PC-9 (cell line): ENCODE results near the gene KRTAP19-6. TPM values are rescaled to one million over a fixed set of nuclear protein-coding genes. Genes with fewer than 3 reads are reported as not detected.

Experiments
- BruUV-seq: library from RNA; stranded (reverse); fragments of 400-500 nt; replicated peaks from 2 replicates; lab custom pipeline; 2021; lab: Mats Ljungman, UMichigan
- CTCF ChIA-PET: fragments of 300-600 bp; sonication (Branson Sonifier 250); formaldehyde crosslinking; loops from one replicate; lab custom pipeline; 2022; ENCODE audit warnings: antibody characterized with exemption; lab: Charles Lee
- POLR2A ChIA-PET: fragments of 300-600 bp; sonication (Branson Sonifier 250); formaldehyde crosslinking; loops from one replicate; lab custom pipeline; 2022; ENCODE audit warnings: antibody characterized with exemption; ENCODE audit not compliant: unreplicated experiment; lab: Charles Lee
- DNase-seq, 2 experiments: peaks; one replicate each; pipeline versions ENCODE4 v3.0.0 to v3.0.0-alpha.2; 2015 to 2022; ENCODE audit warnings: mixed read lengths in 1 of 2
- H2AFZ ChIP-seq: fragments of 200-600 bp; sonication (generic); 2 replicates; pipeline ENCODE4 v1.8.1; 2017; ENCODE audit warnings: antibody characterized with exemption
- H3F3A ChIP-seq: fragments of 200-600 bp; sonication (generic); 2 replicates; pipeline ENCODE4 v1.8.1; 2017; ENCODE audit warnings: antibody characterized with exemption, mild to moderate bottlenecking, low read depth; ENCODE audit not compliant: insufficient read depth
- H3K27ac ChIP-seq: fragments of 200-600 bp; sonication (generic); 2 replicates; pipeline ENCODE4 v1.6.1; 2016; ENCODE audit warnings: mixed run types
- H3K27me3 ChIP-seq: fragments of 200-600 bp; sonication (generic); 2 replicates; pipeline ENCODE4 v1.6.1; 2016; ENCODE audit warnings: low read depth, mixed run types; ENCODE audit not compliant: insufficient read depth
- H3K36me3 ChIP-seq: fragments of 200-600 bp; sonication (generic); 2 replicates; pipeline ENCODE4 v1.6.1; 2016; ENCODE audit warnings: low read depth, mixed run types
- H3K4me1 ChIP-seq: fragments of 200-600 bp; sonication (generic); replicated peaks from 2 replicates; pipeline ENCODE4 v1.6.1; 2016; ENCODE audit warnings: mixed run types; ENCODE audit not compliant: insufficient read depth
- H3K4me2 ChIP-seq: fragments of 200-600 bp; sonication (generic); 2 replicates; pipeline ENCODE4 v1.6.1; 2017; ENCODE audit warnings: mixed run types
- H3K4me3 ChIP-seq: fragments of 200-600 bp; sonication (generic); 2 replicates; pipeline ENCODE4 v1.6.1; 2016; ENCODE audit warnings: mixed run types
- H3K79me2 ChIP-seq: fragments of 200-600 bp; sonication (generic); 2 replicates; pipeline ENCODE4 v1.6.1; 2017; ENCODE audit warnings: low read depth, mixed run types
- H3K9me2 ChIP-seq: fragments of 200-600 bp; sonication (generic); 2 replicates; pipeline ENCODE4 v1.8.1; 2017; ENCODE audit warnings: mild to moderate bottlenecking; ENCODE audit not compliant: insufficient read depth
- H3K9me3 ChIP-seq: fragments of 200-600 bp; sonication (generic); 2 replicates; pipeline ENCODE4 v1.8.1; 2016; ENCODE audit warnings: low read depth; ENCODE audit not compliant: insufficient read depth
- H4K20me1 ChIP-seq: fragments of 200-600 bp; sonication (generic); 2 replicates; pipeline ENCODE4 v1.8.1; 2017; ENCODE audit not compliant: insufficient read depth
- CTCF ChIP-seq: fragments of 200-600 bp; sonication (generic); conservative IDR thresholded peaks from 2 replicates; pipeline ENCODE4 v1.6.1; 2017; ENCODE audit warnings: mixed run types, antibody characterized with exemption, mild to moderate bottlenecking, moderate library complexity
- EZH2 ChIP-seq: fragments of 200-600 bp; sonication (generic); IDR thresholded peaks from 2 replicates; pipeline ENCODE4 v1.8.0; 2017; ENCODE audit warnings: antibody characterized with exemption, low read depth
- intact Hi-C: fragments of 100-400 bp; cut with micrococcal nuclease; formaldehyde crosslinking; loops from one replicate; pipeline ENCODE4 v1.10.0; 2022; ENCODE audit not compliant: unreplicated experiment
- total RNA-seq: library from RNA; stranded (reverse); gene quantifications from 2 replicates; pipeline ENCODE4 v1.2.3, GENCODE V29; 2021

KRTAP19-6 gene
- total RNA-seq, 1 experiment from 2014 or later = not detected

GRCh38 chr21:30561957-30562356 lies 20.3 kb upstream of the KRTAP19-6 start:
- no peaks in the 10 kb centered on the region for H3K36me3 ChIP-seq
- DNase-seq = no peak
- BruUV-seq = no TSS peak
- H3K79me2 ChIP-seq = no peaks in the 10 kb centered on the region
- intact Hi-C loops = no loop called here
- TF ChIP-seq CTCF = no peak
- CTCF ChIA-PET = no interaction called here
- no peaks in the 10 kb centered on the region for H3K9me2 ChIP-seq
- H2AFZ ChIP-seq = no peak overlapping the region
- POLR2A ChIA-PET = no interaction called here
- H3K4me2 ChIP-seq = no peak overlapping the region
- no peaks in the 10 kb centered on the region for H3K27me3 ChIP-seq
- H3K9me3 ChIP-seq = no peaks in the 10 kb centered on the region
- H3K4me1 ChIP-seq = no peaks in the 10 kb centered on the region
- H3F3A ChIP-seq = no peaks in the 10 kb centered on the region
- H3K4me3 ChIP-seq = no peak overlapping the region
- no peak overlapping the region for H3K27ac ChIP-seq
- H4K20me1 ChIP-seq = no peaks in the 10 kb centered on the region

- no TSS peak for BruUV-seq
These were observed 19.7 kb upstream of the KRTAP19-6 start, which contains the start of gene KRTAP19-7 for GRCh38 chr21:30561264-30561895. Gene KRTAP19-7 (minus strand): TSS chr21:30561314. CDS start chr21:30561289, 25 bp downstream.

GRCh38 chr21:30555095-30555494 lies 13.4 kb upstream of the KRTAP19-6 start:
- Histone ChIP-seq H3K36me3 (no peaks in the 10 kb centered on the region), H2AFZ (no peak overlapping the region), H3K9me3 (no peaks in the 10 kb centered on the region), H3K4me3 (no peak overlapping the region), H3K4me1 (no peaks in the 10 kb centered on the region), H4K20me1 (no peaks in the 10 kb centered on the region), H3K27ac (no peak overlapping the region), H3F3A (no peaks in the 10 kb centered on the region), H3K27me3 (no peaks in the 10 kb centered on the region), H3K79me2 (no peaks in the 10 kb centered on the region), H3K4me2 (no peak overlapping the region), H3K9me2 (no peaks in the 10 kb centered on the region)
- no TSS peak for BruUV-seq
- DNase-seq = no peak
- POLR2A ChIA-PET = no interaction called here
- intact Hi-C loops = no loop called here
- TF ChIP-seq CTCF (no peak), EZH2 (no peak)
- CTCF ChIA-PET = no interaction called here

More at GRCh38 chr21:30561264-30561895, 19.7 kb upstream of the KRTAP19-6 start, which contains the start of gene KRTAP19-7:
- H3K36me3 ChIP-seq = no peaks in the 10 kb centered on the region
- no peaks in the 10 kb centered on the region for H3K27me3 ChIP-seq
- H3K27ac ChIP-seq = no peak within 1 kb of the TSS
- no peaks in the 10 kb centered on the region for H3K79me2 ChIP-seq
- ChIA-PET POLR2A (interaction anchor here (0.6 kb wide), 1 partner anchor 21 kb away, joined by 3 read pairs; no protein-coding TSS in a partner anchor), CTCF (no interaction called here)
- no peak for DNase-seq
- H3K4me1 ChIP-seq = no peaks in the 10 kb centered on the region
- no peaks in the 10 kb centered on the region for H3K9me2 ChIP-seq
- no peaks in the 10 kb centered on the region for H4K20me1 ChIP-seq
- H3K4me2 ChIP-seq = no peak within 1 kb of the TSS
- no peak within 1 kb of the TSS for H3K4me3 ChIP-seq
- no peaks in the 10 kb centered on the region for H3F3A ChIP-seq
- TF ChIP-seq CTCF (no peak), EZH2 (no peak)
- intact Hi-C loops = no loop called here
- H3K9me3 ChIP-seq = no peaks in the 10 kb centered on the region
- H2AFZ ChIP-seq = no peak within 1 kb of the TSS
